Hepatocyte (in vitro differentiated cells): ENCODE results near the gene MFSD6.

Source experiments
- CTCF ChIP-seq: fragments of 200-600 bp; sonication (generic); IDR thresholded peaks from 2 replicates; pipeline ENCODE4 v1.5.1; 2016; ENCODE audit warnings: antibody characterized with exemption, mild to moderate bottlenecking; ENCODE audit not compliant: poor library complexity
- EZH2 ChIP-seq: fragments of 200-600 bp; sonication (generic); IDR thresholded peaks from 2 replicates; pipeline ENCODE4 v1.6.1; 2016; ENCODE audit warnings: antibody characterized with exemption, mild to moderate bottlenecking, borderline replicate concordance
- EZH2phosphoT487 ChIP-seq: fragments of 200-600 bp; sonication (generic); IDR thresholded peaks from one replicate; pipeline ENCODE4 v1.6.1; 2018; ENCODE audit warnings: antibody characterized with exemption, mild to moderate bottlenecking, low read depth, moderate library complexity; ENCODE audit not compliant: unreplicated experiment, severe bottlenecking

GRCh38 chr2:190441564-190441963 is 33.4 kb downstream of the MFSD6 start:
- TF ChIP-seq CTCF (no peak), EZH2 (no peak), EZH2phosphoT487 (no peak)
